M059J (cell line): Measurements from ENCODE around the gene IFITM10. TPM values are rescaled to one million over a fixed set of nuclear protein-coding genes. Genes with fewer than 3 reads are reported as not detected.

Experiments
- DNase-seq: peaks from one replicate; pipeline ENCODE4 v3.0.0-alpha.2; 2012; ENCODE audit warnings: low read depth
- total RNA-seq: library from RNA; depleted of rRNA; stranded (reverse); fragments of >200 nt; shearing (Covaris generic); gene quantifications from 2 replicates; pipeline ENCODE4 v1.2.3, GENCODE V29; 2014

IFITM10 gene
- total RNA-seq, 1 experiment from 2014 or later, result 11.4 TPM

DNA sequence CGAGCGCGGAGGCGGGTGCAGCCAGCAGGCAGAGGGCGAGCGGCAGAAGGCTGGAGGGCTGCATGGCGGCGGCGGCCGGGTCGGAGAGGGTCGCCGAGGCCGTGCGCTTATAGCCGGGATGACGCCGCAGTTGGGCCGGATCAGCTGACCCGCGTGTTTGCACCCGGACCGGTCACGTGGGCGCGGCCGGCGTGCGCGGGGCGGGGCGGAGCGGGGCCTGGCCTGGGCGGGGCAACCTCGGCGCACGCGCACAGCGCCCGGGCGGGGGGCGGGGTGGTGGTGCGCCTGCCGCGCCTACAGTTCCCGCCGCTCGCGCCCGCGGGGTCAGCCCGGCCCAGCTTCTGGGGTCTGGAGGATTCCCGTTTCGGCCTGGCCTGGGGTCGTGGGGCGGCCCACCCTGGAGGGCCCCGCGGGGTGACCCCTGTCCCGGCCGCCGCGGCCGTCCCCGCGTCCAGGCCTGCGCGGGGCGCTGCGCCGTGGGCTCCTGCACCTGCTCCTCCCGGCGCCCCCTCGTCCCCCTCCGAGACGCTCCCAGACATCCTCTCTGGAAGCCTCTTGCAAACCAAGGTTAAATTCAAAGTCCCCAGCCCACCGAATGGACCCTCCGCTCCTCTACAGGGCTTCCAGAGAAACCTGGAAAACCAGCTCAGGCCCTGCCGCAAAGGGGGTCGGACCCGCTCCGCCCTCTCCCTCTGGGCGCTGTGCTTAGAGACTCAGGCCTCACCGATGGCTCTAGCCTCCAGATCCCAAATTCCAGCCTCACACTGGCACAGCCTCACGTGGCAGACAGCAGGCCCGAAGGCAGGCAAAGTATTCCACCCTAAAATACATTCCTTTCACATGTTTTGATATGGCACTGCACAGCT lies 13.6 kb upstream of the IFITM10 start, which contains the start of gene CTSD:
Gene CTSD, minus strand, starts transcription at position 132 of the 866 bp plus-strand sequence. Its CDS starts 68 bp downstream, at position 64.
- peak; percentile 77 for DNase-seq

DNA sequence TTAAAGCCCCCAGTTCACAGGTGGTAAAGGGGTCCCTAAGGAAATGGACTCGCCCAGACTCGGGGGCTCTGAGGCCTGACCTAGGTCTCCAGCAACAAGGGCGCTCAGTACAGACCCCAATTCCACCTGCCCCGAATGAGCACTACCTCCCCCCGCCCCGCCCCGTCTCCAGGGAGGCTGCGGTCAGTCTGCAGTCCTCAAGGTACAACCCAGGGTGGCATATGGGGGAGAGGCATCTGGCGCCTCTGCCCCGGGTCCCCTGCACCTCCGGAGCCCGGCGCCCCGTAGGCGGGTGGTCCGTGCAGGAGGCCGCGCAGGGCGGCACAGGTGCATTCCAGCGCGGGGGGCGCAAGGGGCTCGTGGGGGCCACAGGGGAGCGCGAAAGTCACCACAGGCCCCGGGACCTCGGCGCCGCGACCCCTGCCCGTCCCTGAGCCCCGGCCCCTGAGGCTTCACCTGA lies 13.0 kb upstream of the IFITM10 start:
- no peak for DNase-seq

DNA sequence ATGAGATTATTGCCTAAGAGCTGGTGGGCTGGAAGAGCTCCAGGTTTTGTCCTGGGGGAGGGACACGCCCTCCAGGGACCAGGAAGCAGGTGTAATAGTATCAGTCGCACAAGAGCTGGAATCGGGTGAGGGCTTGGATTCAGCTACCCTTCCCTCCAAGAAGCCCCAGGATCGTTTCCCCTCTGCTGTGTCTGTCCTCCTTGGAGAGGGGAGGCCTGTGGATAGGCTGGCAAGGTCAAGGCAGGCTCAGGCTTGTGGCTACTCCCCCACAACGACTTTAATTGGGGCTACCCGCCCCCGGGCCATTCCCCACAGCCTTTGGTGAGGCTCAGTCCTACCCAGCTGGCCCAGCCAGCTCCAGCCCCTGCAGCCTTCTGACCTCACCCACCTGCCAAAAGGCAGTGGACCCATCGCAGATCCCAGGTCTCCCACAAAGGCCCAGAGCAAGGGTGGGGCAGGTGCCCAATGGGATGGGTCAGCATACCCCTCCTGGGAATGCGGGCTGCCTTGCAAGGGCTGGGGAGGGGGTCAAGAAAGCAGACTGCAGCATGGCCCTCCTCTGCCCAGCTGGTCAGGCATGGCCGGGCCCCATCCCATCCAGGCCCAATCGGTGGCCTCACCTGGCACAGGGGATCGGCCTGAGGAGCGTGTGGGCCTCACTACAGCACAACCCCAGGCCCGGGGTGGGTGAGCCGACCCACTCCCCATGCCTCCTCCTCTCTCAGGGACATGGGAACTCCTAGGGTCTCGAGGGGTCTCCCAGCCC lies 12.3 kb upstream of the IFITM10 start:
- peak; percentile 90 for DNase-seq

DNA sequence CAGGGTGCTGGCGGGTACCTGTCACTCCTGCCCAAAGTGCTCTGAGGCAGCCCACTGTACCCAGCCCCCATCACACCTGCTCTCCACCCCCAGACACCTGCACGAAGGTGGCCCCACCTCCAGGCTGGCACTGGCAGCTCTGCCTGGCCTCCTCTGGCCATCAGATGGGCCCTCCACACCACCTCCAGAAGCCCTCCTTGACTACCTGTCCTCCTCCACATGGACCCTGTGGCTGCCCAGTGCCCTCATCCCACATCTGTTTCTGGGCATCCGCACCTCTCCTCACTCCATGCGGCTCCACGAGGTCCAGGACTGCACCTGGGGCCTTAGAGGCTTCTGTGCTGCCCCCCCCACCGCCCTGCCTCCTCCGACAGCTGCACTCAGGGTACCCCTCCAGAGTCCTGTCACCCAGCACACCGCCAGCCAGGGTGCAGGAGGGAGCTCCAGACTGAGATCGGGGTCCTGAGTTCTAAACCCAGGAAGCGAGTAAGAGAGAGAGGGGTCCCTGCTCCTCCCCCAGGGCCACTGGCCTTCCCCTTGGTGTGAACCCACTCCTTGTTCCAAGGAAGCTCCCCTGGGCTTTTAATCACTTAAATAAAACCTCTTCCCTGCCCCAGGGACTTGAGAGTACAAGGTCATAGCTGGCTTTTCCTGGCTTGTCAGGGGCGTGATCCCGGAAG lies 11.6 kb upstream of the IFITM10 start:
- DNase-seq, result no peak

DNA sequence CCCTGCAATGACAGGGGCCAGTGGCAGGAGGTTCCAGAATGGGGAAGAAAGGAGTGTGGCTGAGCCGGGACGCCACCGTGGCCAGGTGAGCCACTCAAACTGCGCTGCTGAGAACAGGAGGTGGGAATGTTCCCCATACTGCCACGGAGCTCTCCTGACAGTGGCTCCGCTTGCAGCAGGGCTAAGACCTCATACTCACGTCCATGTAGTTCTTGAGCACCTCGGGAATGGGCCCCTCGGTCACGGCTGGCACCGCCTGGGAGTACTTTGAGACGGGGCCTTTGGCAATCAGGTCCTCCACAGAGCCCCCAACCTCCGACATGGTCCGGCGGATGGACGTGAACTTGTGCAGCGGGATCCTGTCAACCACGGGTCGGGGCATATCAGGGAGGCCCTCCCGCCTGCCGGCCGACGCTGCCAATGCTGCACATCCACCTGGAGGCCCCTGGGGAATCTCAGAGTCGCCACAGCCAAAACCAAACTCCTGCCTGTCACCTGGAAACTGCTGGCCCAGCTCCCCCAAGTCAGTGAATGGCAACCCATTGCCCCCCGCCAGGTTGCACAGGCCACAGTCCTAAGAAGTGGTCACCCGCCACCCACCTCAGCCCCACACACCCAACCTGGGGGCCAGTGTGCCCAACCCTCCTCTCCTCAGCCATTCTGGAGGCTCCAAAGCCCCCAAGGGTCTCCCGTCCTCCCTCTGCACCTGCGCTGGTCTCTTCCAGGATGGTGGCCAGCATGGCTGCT lies 10.9 kb upstream of the IFITM10 start:
- no peak for DNase-seq

DNA sequence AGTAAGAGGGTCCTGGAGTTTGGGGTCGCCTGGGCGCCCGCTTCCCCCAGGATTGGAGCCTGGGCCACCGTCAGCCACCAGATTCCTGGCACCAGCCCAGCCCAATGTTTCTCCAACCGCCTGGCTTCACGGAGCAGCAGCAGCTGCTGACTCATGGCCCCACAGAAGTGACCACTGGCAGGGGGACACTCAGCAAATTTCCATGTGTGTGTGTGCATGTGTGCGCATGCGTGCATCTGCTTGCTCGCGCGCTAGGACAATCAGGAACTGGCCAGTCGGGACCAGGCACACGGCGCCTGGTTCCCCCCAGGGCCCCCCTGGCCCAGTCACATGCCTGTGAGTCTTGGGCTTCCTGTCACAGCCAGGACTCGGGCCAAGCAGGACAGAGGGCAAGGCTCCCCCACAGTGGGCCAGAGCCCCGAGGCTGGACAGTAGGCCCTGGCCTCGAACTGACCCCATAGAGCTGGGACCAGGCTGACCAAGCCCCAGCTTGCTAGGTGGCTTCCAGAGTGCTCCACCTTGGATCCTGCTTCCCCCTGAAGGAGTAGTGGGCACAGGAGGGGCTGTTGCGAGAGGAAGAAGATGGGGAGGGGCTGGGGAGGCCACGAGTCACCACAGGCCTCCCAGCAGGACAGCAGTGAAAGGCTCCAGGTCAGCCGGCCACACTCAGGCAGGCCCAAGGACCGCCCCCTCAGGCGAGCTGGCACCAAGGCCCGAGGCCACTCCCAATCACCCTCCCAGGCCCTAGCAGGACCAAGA lies 10.1 kb upstream of the IFITM10 start:
- peak; percentile 99 for DNase-seq

DNA sequence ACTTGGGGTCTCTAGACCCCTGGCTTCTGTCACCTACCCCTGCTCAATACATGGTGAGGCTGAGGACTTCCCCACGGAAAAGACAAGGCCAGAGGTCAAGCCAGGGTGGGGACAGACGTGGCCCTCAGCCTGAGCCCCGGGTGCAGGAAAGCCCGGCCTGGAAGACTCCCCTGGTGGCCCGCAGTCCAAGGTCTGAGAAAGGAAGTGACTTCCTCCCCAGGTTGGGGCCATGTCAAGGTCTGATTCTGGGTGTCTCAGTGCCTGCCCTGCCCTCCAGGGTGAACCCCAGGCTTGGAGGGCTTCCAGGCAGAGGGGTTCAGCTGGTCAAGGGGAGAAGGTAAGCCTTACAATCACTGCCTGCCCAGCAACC lies 9.4 kb upstream of the IFITM10 start:
- no peak for DNase-seq

DNA sequence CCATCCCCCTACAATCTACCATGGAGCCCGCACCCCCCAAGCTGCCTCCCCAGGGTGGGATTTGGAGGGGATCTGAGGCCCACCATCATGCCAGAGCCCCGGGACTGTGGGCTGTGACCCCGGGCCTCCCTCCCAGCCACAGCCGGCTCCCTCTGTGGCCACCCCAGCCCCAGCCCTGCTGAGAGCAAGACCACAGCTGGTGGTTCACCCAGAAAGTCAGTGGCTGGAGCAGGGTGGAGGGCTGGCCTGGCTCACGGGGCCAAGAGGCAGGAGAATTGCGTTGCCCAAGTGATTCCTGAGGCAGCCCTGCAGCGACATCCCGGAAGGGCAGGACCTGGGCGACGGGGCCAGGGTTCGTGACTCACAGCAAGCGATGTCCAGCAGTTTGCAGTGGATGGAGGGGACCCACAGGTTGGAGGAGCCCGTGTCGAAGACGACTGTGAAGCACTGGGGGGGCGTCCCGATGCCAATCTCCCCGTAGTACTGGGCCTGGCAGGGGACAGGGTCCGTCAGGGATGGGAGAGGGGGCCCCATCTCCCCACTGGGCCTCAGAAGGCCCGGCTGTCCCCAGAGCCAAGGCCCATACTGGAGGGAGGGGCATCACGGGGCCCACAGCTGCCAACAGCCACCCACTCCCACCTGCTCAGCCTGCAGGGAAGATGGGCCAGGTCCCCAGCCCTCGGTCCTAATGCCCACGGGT lies 8.9 kb upstream of the IFITM10 start:
- DNase-seq, result no peak

DNA sequence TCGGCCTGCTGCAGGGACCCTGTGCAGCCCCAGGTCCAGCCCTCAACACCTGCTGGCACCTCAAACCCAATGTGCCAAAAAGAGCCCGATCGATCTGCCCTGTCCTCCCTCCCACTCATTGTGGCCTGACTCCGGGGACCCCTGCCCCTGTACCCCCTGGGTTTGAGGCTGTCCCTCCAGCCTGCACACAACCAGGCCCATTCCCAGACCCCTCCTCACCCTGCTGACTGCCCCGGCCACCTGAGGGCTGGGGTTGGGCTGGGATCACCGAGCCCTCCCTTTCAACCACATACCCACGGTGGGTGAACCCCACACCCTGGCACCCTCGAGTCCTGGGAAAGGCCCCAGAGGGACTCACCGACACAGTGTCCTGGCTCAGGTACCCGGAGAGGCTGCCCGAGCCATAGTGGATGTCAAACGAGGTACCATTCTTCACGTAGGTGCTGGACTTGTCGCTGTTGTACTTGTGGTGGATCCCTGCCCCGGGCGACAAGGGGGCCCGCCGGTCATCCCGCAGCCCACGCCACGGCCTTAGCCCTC lies 8.3 kb upstream of the IFITM10 start:
- DNase-seq, result no peak

DNA sequence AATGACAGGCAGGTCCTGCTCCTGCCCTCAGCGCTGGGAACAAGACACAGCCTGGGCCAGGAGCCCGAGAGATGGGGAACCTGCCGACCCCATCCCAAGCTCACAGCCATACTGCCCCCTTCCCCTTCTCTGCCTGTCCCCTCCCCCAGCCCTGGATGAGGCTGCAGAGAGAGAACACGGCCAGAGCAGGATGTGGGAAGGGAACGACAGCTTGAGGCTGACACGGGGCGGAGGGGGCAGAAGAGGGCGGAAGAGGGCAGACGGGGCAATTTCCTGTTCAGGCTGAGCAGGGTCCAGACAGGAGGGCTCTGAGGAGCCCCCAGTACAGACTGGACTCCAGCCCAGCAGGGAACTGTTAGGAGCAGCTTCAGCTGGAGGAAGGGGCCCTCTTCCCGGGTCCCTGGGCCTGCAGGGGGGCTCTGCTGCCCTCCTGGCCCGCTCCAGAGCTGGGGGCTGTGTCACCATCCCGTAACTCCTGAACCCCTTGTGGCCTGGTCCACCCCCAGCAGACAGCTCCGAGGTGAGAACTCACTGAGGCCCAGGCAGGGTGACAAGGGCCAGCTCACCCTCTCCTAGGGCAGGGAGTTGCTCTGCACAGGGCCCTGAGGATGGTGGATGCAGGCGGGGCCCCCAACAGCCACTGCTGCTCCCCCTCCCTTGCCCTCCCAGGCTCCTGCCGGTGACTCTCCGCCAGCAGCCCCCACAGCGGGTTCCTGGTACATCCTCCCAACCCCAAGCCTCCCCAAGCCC lies 7.6 kb upstream of the IFITM10 start:
- no peak for DNase-seq

DNA sequence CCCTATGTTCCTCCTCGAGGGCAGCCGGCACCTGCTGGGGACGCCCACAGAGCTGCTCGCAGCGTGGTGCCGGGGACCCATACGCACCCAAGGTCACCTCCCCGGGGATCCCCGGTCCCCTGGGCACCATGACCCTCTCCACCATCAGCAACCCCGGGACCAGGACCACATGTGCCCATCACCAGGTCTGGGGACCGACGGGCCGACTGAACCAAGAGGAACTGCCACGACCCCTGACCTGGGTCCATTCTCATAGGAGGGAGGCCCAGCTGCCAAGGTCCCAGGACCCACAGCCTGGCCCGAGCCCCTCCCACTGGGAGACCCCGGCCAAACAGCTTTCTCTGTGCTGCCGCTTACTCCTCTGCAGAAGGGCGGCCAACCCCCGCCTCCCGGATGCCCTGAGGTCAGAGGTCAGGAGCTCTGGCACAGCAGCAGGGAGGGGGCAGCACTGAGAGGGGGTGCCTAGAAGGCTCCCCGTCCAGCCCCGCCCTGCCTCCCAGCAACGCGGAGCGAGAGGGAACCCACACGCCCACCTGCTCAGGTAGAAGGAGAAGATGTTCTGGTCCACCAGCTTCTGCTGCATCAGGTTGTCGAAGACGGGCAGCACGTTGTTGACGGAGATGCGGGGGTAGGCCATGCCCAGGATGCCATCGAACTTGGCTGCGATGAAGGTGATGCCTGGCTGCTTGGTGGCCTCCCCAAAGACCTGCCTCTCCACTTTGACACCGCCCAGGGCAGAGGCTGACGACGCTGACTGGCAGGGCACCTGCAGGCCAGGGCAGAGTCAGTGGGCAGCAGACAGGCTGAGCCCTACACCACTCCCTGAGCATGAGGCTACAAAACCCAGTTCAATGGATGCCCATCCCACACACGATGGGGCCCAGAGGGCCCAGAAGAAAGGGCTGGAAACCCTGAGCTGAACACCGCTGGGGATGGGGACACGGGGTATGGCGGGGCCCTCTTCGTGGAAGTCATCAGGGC lies 6.7 kb upstream of the IFITM10 start:
- no peak for DNase-seq

DNA sequence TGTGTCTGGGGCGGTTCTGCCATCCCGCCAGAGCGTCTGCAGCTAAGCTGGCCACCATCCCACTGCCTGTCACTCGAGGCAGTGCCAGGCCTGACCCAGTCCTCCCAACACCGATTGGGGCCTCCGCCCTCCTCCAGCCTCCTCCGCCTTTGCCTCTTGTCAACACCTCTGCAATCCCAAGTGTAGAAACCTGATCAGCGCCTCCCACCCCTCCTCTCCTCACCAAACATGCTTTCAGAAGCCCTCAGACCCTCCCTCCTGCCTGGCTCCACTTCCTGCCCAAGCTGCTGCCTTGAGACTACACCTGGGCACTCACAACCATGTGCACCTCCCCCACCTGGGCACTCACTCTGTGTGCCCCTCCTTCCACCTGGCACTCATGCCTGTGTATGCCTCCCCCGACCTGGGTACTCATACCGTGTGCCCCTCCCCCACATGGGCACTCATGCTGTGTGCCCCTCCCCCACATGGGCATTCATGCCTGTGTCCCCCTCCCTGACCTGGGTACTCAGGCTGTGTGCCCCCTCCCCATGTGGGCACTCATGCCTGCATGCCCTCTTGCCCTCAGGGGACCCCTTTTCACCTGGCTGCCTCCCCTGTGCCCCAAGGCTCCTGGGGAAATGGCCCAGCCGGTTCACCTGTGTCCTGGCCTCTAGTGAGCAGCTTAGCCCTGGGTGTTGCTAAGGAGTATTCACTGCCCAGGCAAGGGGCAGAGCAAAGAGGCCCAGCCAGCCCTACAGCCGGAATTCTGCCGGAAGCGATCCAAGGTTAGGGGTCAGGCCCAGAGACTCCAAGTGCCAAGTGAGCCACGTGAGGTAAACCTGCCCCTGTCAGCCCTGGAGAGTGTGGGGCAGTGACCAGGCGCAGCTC lies 5.5 kb upstream of the IFITM10 start:
- DNase-seq, result no peak

DNA sequence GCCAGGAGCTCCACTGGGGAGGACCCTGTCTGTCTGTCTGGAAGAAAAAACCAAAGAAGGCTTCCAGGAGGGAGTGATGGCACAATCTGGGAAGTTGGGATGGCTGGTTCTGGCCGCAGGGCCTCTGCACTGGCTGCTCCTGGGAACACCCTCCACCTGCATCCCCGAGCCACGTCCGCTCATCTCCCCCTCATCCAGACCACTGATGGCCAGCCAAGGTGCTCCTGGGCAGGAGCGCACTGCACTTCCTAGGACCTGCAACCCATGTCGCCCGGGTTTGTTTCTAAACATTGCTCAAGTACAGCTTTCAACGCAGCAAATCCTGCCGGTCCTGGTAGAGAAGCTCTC lies 4.9 kb upstream of the IFITM10 start:
- no peak for DNase-seq

DNA sequence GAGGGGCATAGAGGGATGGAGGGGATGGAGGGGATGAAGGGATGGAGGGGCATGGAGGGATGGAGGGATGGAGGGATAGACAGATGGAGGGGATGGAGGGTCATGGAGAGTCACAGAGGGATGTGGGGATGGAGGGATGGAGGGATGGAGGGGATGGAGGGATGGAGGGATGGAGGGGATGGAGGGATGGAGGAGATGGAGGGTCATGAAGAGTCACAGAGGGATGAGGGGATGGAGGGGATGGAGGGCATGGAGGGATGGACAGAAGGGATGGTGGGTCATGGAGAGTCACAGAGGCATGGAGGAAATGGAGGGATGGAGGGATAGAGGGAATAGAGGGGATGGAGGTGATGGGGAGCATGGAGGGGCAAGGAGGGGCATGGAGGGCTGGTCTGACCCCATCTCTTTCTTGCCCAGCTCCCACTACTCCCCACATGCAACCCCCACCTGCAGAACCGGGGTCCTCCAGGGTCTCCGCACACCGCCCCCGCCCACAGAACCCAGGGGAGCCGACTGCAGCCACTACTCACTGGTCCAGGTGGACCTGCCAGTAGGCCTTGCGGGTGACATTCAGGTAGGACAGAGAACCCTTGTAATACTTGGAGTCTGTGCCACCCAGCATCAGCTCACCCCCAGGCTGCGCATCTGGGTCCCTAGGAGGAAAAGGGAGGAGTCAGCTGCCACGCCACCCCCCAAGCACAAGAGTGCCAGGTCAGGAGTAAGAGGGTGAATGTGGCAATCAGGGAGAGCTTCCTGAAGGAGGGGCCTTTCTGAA lies 4.2 kb upstream of the IFITM10 start:
- no peak for DNase-seq

DNA sequence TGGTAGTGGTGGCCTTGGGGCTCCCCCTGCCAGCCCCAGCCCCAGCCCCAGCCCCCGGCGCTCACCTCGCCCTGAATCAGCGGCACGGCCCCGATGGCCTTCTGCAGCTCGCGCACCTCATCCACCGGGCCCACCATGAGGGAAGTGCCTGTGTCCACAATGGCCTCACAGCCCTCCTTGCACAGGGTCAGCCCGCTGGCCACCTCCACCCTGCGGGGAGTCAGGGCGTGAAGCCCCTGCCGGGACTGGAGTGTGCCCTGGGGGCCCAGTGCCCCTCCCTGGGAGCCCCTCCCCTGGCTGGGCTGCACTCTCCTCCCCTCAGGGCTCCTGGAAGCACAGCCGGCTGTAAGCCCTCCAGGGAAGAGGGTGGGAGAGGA lies 3.5 kb upstream of the IFITM10 start:
- no peak for DNase-seq

DNA sequence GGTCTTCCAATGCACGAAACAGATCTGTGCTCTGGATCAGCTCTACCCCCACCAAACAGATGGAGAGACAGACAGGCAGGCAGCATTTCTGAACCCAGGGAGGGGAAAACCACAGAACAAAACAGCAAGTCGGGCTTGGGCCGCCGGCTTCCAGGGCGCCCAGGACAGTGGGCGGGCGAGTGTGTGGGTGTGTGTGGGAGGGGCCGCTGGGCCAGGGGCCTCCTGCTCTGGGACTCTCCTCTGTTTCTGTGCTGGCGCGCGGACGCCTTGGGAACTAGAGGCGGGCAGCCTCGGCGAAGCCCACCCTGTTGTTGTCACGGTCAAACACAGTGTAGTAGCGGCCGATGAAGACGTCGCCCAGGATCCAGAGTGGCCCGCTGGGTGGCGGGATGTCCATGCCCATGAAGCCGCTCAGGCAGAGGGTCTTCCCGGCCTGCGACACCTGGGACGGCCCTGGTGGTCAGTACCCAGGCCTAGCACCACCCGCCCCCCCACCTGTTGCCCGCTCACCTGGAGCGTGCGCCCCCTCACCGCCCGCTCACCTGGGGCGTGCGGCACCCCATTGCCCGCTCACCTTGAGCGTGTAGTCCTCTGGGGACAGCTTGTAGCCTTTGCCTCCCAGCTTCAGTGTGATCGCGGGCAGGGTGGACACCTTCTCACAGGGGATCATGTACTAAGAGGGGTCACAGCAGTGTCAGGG lies 3.0 kb upstream of the IFITM10 start:
- no peak for DNase-seq
